HCEC 1CT (cell line): ENCODE results near the gene TMEM108.

Source experiments
- DNase-seq: peaks from one replicate; pipeline ENCODE4 v3.0.0-alpha.2; 2017

Gene TMEM108

GRCh38 chr3:133055339-133055738, 17.1 kb downstream of the TMEM108 start:
- no peak for DNase-seq

GRCh38 chr3:133058243-133058642, 20.1 kb downstream of the TMEM108 start:
- DNase-seq, result no peak

GRCh38 chr3:133058831-133059230, 20.6 kb downstream of the TMEM108 start:
- DNase-seq, result no peak

GRCh38 chr3:133065193-133065961, 27.2 kb downstream of the TMEM108 start:
- no peak for DNase-seq

- no peak for DNase-seq
Observed at GRCh38 chr3:133066026-133066425, 27.8 kb downstream of the TMEM108 start.

GRCh38 chr3:133069556-133070286, 31.5 kb downstream of the TMEM108 start:
- no peak for DNase-seq

GRCh38 chr3:133074977-133075376, 36.8 kb downstream of the TMEM108 start:
- no peak for DNase-seq

- DNase-seq, result no peak
Observed at GRCh38 chr3:133077688-133078087, 39.5 kb downstream of the TMEM108 start.

- DNase-seq, result no peak
Observed at GRCh38 chr3:133079621-133080020, 41.4 kb downstream of the TMEM108 start.

- no peak for DNase-seq
Observed at GRCh38 chr3:133081016-133081415, 42.8 kb downstream of the TMEM108 start.

- DNase-seq, result no peak
Observed at GRCh38 chr3:133083395-133083794, 45.2 kb downstream of the TMEM108 start.

- DNase-seq, result no peak
Observed at GRCh38 chr3:133089906-133090485, 51.8 kb downstream of the TMEM108 start.

- no peak for DNase-seq
Observed at GRCh38 chr3:133092681-133093080, 54.5 kb downstream of the TMEM108 start.

GRCh38 chr3:133093366-133093765, 55.2 kb downstream of the TMEM108 start:
- no peak for DNase-seq

GRCh38 chr3:133096900-133097613, 58.9 kb downstream of the TMEM108 start:
- no peak for DNase-seq

GRCh38 chr3:133103706-133104105, 65.5 kb downstream of the TMEM108 start:
- DNase-seq, result no peak

GRCh38 chr3:133106169-133106568, 68.0 kb downstream of the TMEM108 start:
- no peak for DNase-seq

GRCh38 chr3:133112666-133113065, 74.5 kb downstream of the TMEM108 start:
- peak; percentile 3 for DNase-seq

- no peak for DNase-seq
Observed at GRCh38 chr3:133113526-133113925, 75.3 kb downstream of the TMEM108 start.

GRCh38 chr3:133113927-133114597, 75.9 kb downstream of the TMEM108 start:
- no peak for DNase-seq

- no peak for DNase-seq
Observed at GRCh38 chr3:133115176-133115575, 77.0 kb downstream of the TMEM108 start.

- DNase-seq, result no peak
Observed at GRCh38 chr3:133117342-133117741, 79.2 kb downstream of the TMEM108 start.

GRCh38 chr3:133119176-133119575, 81.0 kb downstream of the TMEM108 start:
- DNase-seq, result no peak
